Suppressor macrophage treated with lipopolysaccharide for 4 hours (primary cell): ENCODE results near the gene CDH6.
"Not testable (repeated sequence)": the region's sequence is repeated elsewhere in the genome, so short reads cannot be mapped to it uniquely, and the experiment has no call there.

Experiments
- DNase-seq: peaks from one replicate; pipeline ENCODE4 v3.0.0-alpha.2; 2020

The CDH6 gene

GRCh38 chr5:31334061-31334860 is 140.8 kb downstream of the CDH6 start:
- DNase-seq = no peak

- DNase-seq = no peak
Measured at GRCh38 chr5:31335456-31335855, 142.0 kb downstream of the CDH6 start.

- no peak for DNase-seq
Measured at GRCh38 chr5:31343946-31344345, 150.5 kb downstream of the CDH6 start.

GRCh38 chr5:31346896-31347551 is 153.5 kb downstream of the CDH6 start:
- peak; percentile 3 for DNase-seq

- DNase-seq = no peak
Measured at GRCh38 chr5:31347552-31347905, 154.0 kb downstream of the CDH6 start.

- no peak for DNase-seq
Measured at GRCh38 chr5:31350395-31350794, 156.9 kb downstream of the CDH6 start.

GRCh38 chr5:31355337-31355736 is 161.9 kb downstream of the CDH6 start:
- no peak for DNase-seq

GRCh38 chr5:31357038-31357437 is 163.6 kb downstream of the CDH6 start:
- DNase-seq = no peak

GRCh38 chr5:31359839-31360238 is 166.4 kb downstream of the CDH6 start:
- no peak for DNase-seq

GRCh38 chr5:31361234-31361633 is 167.7 kb downstream of the CDH6 start:
- no peak for DNase-seq

- not testable (repeated sequence) for DNase-seq
Measured at GRCh38 chr5:31361704-31362528, 168.4 kb downstream of the CDH6 start.

GRCh38 chr5:31362529-31362900 is 169.0 kb downstream of the CDH6 start:
- DNase-seq = no peak

GRCh38 chr5:31362931-31363568 is 169.6 kb downstream of the CDH6 start:
- no peak for DNase-seq

- DNase-seq = no peak
Measured at GRCh38 chr5:31364881-31365636, 171.6 kb downstream of the CDH6 start.

GRCh38 chr5:31365776-31366175 is 172.3 kb downstream of the CDH6 start:
- DNase-seq = no peak

GRCh38 chr5:31366941-31367340 is 173.5 kb downstream of the CDH6 start:
- DNase-seq = no peak

- DNase-seq = no peak
Measured at GRCh38 chr5:31372124-31372523, 178.6 kb downstream of the CDH6 start.

- no peak for DNase-seq
Measured at GRCh38 chr5:31375999-31376720, 182.7 kb downstream of the CDH6 start.

- no peak for DNase-seq
Measured at GRCh38 chr5:31377274-31377946, 183.9 kb downstream of the CDH6 start.

- no peak for DNase-seq
Measured at GRCh38 chr5:31378136-31378535, 184.7 kb downstream of the CDH6 start.
